Measurements from ENCODE around the gene SLC5A4.
"Not testable (repeated sequence)": the region's sequence is repeated elsewhere in the genome, so short reads cannot be mapped to it uniquely, and the experiment has no call there.

The SLC5A4 gene

DNA sequence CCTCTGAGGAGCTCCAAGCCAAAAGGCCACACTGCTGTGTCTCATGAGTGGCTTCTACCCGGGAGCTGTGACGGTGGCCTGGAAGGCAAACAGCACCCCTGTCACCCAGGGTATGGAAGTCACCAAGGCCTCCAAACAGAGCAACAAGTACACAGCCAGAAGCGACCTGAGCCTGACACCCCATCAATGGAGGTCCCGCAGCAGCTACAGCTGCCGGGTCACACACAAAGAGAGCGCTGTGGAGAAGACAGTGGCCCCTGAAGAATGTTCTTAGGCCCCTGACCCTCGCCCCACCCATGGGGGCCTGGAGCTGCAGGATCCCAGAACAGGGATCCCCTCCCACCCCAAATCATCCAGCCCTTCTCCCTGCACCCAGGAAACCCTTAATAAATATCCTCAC lies 55.2 kb downstream of the SLC5A4 start:
- no peak for DNase-seq

DNA sequence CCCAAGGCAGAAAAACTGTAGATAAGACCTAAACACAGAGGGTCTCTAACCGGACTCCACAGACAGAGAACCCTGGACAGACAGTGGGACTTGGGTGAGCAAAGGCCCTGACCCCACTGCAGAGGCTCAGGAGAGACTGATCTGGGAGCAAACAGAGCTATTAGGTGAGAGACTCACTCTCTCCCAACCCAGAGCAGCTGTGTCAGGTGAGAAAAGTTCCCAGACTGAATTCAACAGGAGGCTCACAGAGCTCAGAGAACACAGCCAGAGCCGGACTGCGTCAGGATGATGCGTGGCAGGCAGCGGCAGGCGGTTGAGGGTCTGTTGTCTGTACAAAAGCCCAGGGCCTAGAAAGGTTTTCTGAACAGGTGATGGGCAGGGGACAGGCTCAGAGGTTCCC lies 55.8 kb downstream of the SLC5A4 start:
- no peak for DNase-seq

DNA sequence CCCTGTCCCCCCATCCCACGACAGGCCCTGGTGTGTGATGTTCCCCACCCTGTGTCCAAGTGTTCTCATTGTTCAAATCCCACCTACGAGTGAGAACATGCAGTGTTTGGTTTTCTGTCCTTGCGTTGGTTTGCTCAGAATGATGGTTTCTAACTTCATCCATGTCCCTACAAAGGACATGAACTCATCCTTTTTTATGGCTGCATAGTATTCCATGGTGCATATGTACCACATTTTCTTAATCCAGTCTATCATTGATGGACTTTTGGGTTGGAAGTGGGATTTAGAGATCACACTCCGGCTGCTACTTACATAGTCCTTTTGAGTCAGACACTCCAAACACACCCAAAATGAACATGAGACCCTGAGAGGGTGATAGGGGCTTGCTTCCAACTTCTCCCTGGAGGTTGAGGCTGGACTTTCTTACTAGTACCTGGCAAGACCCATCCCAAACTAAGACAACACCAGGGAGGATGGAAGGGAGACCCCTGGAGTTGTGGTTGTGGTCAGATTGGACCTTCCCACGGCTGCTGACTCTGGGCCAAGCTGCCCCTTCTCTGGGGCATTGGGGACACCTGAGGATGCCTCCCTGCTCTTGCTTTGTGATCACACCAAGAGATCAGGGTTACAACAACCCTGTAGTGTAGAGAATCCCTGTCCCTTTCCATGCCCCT lies 57.5 kb downstream of the SLC5A4 start:
- not testable (repeated sequence) for DNase-seq

DNA sequence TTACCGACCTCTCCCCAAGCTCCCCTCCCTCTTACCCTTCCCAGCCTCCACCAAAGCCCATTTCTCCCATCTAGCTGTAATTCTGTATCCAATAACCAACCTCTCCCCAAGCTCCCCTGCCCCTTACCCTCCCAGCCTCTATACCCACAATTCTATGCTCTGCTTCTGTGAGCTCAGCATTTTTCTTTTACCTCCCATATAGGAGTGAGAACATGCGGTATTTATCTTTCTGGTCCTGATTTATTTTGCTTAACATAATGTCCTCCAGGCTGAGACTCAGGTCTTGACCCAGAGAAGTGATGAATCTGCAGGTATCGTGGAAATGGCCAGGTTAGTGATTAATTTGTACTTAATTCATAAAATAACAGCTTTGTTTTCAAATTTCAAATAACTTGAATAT lies 59.2 kb downstream of the SLC5A4 start:
- DNase-seq = not testable (repeated sequence)

DNA sequence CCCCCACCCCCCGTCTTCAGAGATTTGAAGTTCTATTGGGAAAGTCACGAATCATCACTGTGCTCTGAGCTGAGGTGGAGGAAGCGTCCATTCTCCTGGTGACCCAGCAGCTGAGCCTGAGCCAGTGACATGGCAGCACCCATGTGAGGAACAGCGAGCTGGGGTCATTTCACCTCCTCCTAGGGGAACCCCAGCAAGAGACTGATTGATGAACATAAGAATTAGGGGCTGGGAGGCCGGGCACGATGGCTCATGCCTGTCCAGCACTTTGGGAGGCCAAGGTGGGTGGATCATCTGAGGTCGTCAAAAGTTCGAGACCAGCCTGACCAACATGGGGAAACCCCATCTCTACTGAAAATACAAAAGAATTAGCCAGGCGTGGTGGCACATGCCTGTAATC lies 61.8 kb downstream of the SLC5A4 start:
- DNase-seq = not testable (repeated sequence)

DNA sequence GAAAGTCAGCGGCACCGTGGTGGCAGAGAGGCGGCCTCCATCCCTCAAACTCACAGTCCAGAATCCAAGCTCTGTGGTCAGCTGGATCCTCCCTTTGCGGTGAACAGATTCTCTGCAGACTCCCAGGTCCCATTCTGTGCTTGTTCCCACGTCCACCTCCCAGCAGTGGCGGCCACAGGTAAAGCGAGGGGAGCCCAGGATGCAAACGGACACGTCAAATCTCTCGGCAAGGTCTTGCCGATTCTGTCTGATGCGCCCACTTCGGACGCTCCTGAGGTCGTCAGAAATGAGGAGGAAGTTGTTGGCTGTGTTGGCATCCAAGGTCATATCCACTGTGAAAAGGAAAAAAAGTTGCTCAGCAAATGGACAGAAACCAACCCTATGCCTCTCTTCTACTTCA lies 64.1 kb downstream of the SLC5A4 start:
- DNase-seq = not testable (repeated sequence)

DNA sequence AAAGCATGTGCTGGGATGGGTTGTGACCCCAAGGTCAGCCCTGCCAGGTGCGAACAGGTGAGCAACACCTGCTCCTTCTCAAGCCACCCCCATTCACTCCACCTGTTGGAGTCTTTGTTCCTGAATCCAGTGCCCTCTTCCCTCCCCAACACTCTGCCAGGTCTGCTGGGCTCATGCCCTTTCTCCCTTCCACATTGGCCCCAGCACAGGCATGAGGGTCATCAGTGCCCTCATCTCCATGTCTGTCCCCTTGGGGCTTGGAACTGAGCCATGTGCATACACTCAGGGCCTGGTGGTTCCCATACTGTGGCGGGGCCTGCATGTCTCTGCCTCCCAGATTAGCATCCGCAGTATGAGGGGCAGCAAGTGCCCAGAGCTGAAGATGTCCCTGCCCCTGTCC lies 69.3 kb downstream of the SLC5A4 start:
- DNase-seq = no peak

DNA sequence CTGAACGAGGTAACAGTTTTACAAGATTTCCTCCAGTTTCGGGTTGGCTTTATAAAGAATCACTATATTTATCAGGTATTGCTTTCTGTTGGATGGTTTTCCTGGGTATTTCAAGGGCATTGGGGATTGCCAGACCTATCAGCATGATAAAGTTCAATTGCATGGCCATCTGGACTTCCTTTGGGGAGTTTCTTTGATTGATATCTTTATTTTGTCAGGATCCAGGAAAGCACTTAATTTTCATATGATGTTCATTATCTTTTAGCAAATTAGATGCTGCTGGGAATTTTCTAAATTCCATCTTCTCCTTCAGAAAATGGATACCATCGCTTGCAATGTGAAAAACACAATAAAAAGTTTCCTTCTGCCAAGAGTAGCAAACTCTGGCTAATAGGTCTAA lies 71.5 kb downstream of the SLC5A4 start:
- no peak for DNase-seq

DNA sequence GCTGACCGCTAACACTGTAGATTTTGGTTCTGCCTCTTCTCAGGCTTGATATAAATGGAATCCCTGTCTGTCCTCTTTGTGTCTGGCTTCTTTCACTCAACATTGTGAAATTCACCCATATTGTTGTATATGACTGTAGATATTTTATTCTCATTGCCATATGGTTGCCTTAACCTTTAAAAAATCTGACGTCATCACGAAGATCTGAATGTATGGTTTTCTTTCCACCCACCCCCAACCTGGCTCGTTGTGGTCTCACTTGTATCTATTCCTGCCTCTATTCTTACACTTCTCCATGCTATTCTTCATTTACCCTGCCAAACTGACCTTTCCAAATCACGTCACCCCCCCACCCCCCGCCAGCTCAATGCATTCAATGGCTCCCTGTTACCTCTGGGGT lies 74.1 kb downstream of the SLC5A4 start:
- no peak for DNase-seq

DNA sequence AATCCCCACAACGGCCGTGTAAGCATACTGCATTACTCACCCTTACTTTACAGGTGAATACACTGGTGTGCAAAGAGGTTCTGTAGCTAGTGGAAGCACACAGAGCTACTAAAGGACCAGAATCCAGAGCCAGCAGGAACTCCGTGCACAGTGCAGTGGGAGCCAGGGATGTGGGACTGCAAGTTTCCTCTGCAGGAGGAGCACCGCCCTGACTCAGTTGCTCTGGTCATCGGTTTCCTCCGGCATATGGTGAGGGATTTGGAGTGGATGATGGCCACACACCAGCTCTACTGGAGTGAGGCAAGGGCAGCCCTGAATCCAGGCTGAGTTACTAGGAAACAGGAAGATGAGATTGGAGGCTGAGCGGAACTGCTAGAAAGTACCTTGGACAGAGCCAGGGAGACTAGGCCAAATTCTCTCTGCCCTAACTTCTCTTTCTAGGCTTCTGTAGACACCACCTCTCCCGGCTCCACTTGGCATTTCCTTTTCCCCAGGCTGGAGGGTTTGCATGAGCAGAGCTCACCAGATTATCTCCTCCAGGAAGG lies 77.9 kb downstream of the SLC5A4 start:
- no peak for DNase-seq

DNA sequence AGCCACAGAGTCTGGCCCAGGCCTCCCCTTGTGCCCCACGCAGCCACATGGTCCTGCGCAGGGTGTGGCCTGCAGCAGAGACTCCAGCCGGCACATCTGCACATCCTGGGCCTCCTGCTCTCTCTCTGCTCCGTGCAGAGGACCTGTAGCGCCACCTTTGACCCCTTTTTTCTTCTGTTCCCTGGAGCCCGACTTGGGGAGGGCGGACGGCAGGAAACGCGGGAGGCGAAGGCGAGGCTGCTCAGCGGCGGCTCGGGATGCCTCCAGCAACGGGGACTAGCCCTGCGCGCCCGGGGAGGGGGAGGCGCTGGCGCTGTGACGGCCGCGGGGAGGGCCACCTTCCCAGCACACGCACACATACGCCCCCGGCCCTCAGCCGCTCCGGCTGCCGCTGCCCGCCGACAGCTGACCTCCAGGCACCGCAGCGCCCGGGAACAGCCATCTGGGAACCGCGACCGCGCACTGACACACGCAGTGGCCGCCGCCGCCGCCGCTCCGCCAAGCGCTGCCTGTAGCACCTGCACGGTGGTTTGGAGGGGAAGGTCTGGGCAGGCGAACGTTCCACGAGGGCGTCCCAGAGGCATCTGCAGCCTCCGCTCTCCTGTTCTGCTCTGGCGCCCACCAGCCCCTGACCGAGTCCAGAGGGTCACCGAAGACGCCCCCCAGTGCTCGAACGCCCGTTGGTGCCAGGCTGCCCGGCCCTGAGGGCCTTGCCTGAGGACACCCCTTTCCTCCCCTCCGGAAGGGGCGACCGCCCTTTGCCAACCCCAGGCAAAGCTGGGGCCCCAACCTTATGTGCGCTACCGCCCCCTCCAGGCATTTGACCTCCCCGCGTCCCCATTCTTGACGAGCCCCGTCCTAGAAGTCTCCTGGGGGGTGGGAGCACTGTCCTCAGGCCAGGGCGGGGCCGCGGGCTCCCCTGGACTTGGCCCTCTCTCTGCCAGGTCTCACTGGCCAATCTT lies 79.2 kb downstream of the SLC5A4 start:
- no peak for DNase-seq

DNA sequence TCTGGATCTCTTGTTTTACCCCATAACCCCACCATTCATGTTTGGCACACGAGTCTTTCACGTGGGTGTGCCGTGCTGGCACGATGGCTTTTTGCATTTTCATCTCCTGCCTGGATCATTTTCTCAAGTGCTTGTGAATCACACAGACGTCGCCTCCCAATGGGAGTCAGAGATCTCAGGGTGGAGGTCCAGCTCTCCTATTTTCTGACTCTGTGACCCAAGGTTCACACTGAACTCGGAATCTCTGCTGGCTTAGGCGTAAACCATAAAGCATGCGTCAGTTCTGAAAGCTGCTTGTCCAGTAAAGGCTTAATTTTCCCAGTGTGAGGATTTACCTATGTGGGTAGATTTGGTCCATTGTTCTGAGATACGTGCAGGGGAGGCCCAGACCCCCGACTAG lies 80.0 kb downstream of the SLC5A4 start:
- DNase-seq = no peak
